ENCODE data around the gene DOCK6.

Gene DOCK6

GRCh38 chr19:11252665-11253355, 9.5 kb downstream of the DOCK6 start:
- POLR2A ChIA-PET = no interaction called here

GRCh38 chr19:11251650-11252314, 10.5 kb downstream of the DOCK6 start:
- no peak overlapping the region for H3K4me3 ChIP-seq (ENCODE audit: low read depth, low read length)
- POLR2A ChIA-PET = no interaction called here
- H3K36me3 ChIP-seq (ENCODE audit: control insufficient read depth in 2 of 2, insufficient read depth in 1 of 2, low read length in 2 of 2) = peaks cover 0 to 32% of the 10 kb centered on the region in 2 experiments; a peak in 2 of 3 replicates
- no peaks in the 10 kb centered on the region for H3K9me3 ChIP-seq (ENCODE audit: control insufficient read depth, insufficient read depth, low read depth, low read length)
- CTCF ChIA-PET = interaction anchor here (0.7 to 1.5 kb wide), 3 partner anchors 9 to 155 kb away, joined by 3 to 6 read pairs (median 3); no protein-coding TSS in a partner anchor
- H3K4me1 ChIP-seq (ENCODE audit: control insufficient read depth, insufficient read depth, low read length) = no peaks in the 10 kb centered on the region
- TF ChIP-seq YY2 (tag by site-specific recombination; IDR thresholded peaks at IDR 0.05) (no peak), SALL2 (tag by site-specific recombination; IDR thresholded peaks at IDR 0.05; ENCODE audit: borderline replicate concordance) (no peak), ZNF174 (tag by site-specific recombination; IDR thresholded peaks at IDR 0.05) (no peak), PRDM6 (tag by site-specific recombination; IDR thresholded peaks at IDR 0.05) (no peak), SP2 (tag by site-specific recombination; IDR thresholded peaks at IDR 0.05) (no peak), ZNF529 (tag by site-specific recombination; IDR thresholded peaks at IDR 0.05; ENCODE audit: insufficient replicate concordance) (no peak), ZBTB17 (tag by site-specific recombination; IDR thresholded peaks at IDR 0.05) (no peak), ZFP3 (tag by site-specific recombination; IDR thresholded peaks at IDR 0.05; ENCODE audit: low read depth) (no peak), ZNF792 (tag by site-specific recombination; IDR thresholded peaks at IDR 0.05) (no peak)
- no peak overlapping the region for H3K27ac ChIP-seq (ENCODE audit: extremely low read depth, low read depth, low read length)

More at GRCh38 chr19:11252665-11253355, 9.5 kb downstream of the DOCK6 start:
- H3K4me1 ChIP-seq (ENCODE audit: control insufficient read depth, insufficient read depth, low read length) = no peaks in the 10 kb centered on the region
- no peak for TF ChIP-seq REPIN1 (tag by site-specific recombination; IDR thresholded peaks at IDR 0.05; ENCODE audit: low read depth)
- TF ChIP-seq ZNF610 (tag by site-specific recombination; IDR thresholded peaks at IDR 0.05; ENCODE audit: borderline replicate concordance) = no peak
- TF ChIP-seq MYNN (tag by site-specific recombination; IDR thresholded peaks at IDR 0.05; ENCODE audit: borderline replicate concordance) = no peak
- TF ChIP-seq ZNF423 (tag by site-specific recombination; IDR thresholded peaks at IDR 0.05) = no peak
- TF ChIP-seq PATZ1 (tag by site-specific recombination; IDR thresholded peaks at IDR 0.05) = 0 out of 2 replicates have a peak, but pooled peaks have one; percentile 30
- peak; percentile 85 for TF ChIP-seq ZNF16 (tag by site-specific recombination; IDR thresholded peaks at IDR 0.05; ENCODE audit: low read depth)
- TF ChIP-seq KLF17 (tag by site-specific recombination; IDR thresholded peaks at IDR 0.05) = peak; percentile 37; the same call in 1 of the 2 replicates
- TF ChIP-seq ZSCAN18 (tag by site-specific recombination; IDR thresholded peaks at IDR 0.05) = no peak
- TF ChIP-seq ZNF211 (tag by site-specific recombination; IDR thresholded peaks at IDR 0.05; ENCODE audit: low read depth) = no peak
- TF ChIP-seq KLF1 (tag by site-specific recombination; IDR thresholded peaks at IDR 0.05) = peak; percentile 43; the same call in 1 of the 2 replicates
- no peak overlapping the region for H3K4me3 ChIP-seq (ENCODE audit: low read depth, low read length)
- H3K9me3 ChIP-seq (ENCODE audit: control insufficient read depth, insufficient read depth, low read depth, low read length) = no peaks in the 10 kb centered on the region
- H3K36me3 ChIP-seq (ENCODE audit: control insufficient read depth in 2 of 2, insufficient read depth in 1 of 2, low read length in 2 of 2) = peaks cover 0 to 29% of the 10 kb centered on the region in 2 experiments; a peak in 2 of 3 replicates
- CTCF ChIA-PET = interaction anchor here (0.9 to 1.5 kb wide), 2 partner anchors 9 to 10 kb away, joined by 5 to 6 read pairs; no protein-coding TSS in a partner anchor
- H3K27ac ChIP-seq (ENCODE audit: extremely low read depth, low read depth, low read length) = no peak overlapping the region
